SU-DHL-6 (cell line): Measurements from ENCODE around the gene PPP1R14C.

Experiments used
- H2AFZ ChIP-seq: fragments of 200-600 bp; sonication (generic); 2 replicates; pipeline ENCODE4 v1.6.1; 2014; ENCODE audit warnings: low read depth, mild to moderate bottlenecking, moderate library complexity, mixed read lengths, antibody characterized with exemption, low read length; ENCODE audit not compliant: severe bottlenecking
- H3F3A ChIP-seq: fragments of 200-600 bp; shearing (Covaris generic); 2 replicates; pipeline ENCODE4 v1.6.0; 2016; ENCODE audit warnings: antibody characterized with exemption, mild to moderate bottlenecking; ENCODE audit not compliant: insufficient read depth
- H3K27ac ChIP-seq: fragments of 200-600 bp; sonication (generic); 2 replicates; pipeline ENCODE4 v1.5.1; 2016; ENCODE audit warnings: low read depth, mild to moderate bottlenecking, low read length, moderate library complexity, mixed read lengths
- H3K27me3 ChIP-seq: fragments of 200-600 bp; sonication (generic), shearing (Covaris generic); 2 replicates; pipeline ENCODE4 v1.6.0; 2014; ENCODE audit warnings: mild to moderate bottlenecking, low read length
- H3K36me3 ChIP-seq: fragments of 200-600 bp; sonication (generic); 2 replicates; pipeline ENCODE4 v1.6.1; 2014; ENCODE audit warnings: mild to moderate bottlenecking, low read length, mixed read lengths
- H3K4me2 ChIP-seq: fragments of 300-600, 200-600 bp; shearing (Covaris generic), sonication (generic); 2 replicates; pipeline ENCODE4 v1.6.0; 2014; ENCODE audit warnings: low read length, low read depth, mild to moderate bottlenecking; ENCODE audit not compliant: poor library complexity, severe bottlenecking
- H3K4me3 ChIP-seq: fragments of 200-600 bp; sonication (generic); 2 replicates; pipeline ENCODE4 v1.5.1; 2014; ENCODE audit warnings: antibody characterized with exemption, low read length, mild to moderate bottlenecking, mixed read lengths; ENCODE audit not compliant: insufficient read depth, poor library complexity, severe bottlenecking
- H3K79me2 ChIP-seq: fragments of 200-600 bp; sonication (generic); 2 replicates; pipeline ENCODE4 v1.6.1; 2014; ENCODE audit warnings: mild to moderate bottlenecking, low read length, moderate library complexity; ENCODE audit not compliant: insufficient read depth
- H3K9ac ChIP-seq: fragments of 200-600 bp; sonication (generic); 2 replicates; pipeline ENCODE4 v1.7.0; 2014; ENCODE audit warnings: mild to moderate bottlenecking, low read length
- H3K9me2 ChIP-seq: fragments of 200-600 bp; sonication (generic); replicated peaks from 2 replicates; pipeline ENCODE4 v1.6.1; 2014; ENCODE audit warnings: low read length; ENCODE audit not compliant: insufficient read depth
- H3K9me3 ChIP-seq: fragments of 200-600 bp; sonication (generic); 2 replicates; pipeline ENCODE4 v1.6.1; 2014; ENCODE audit warnings: low read length, mixed read lengths; ENCODE audit not compliant: insufficient read depth
- H4K20me1 ChIP-seq: fragments of 200-600 bp; sonication (generic); 2 replicates; pipeline ENCODE4 v1.6.1; 2014; ENCODE audit warnings: low read depth, mild to moderate bottlenecking, antibody characterized with exemption, low read length, moderate library complexity, mixed read lengths
- CTCF ChIP-seq: fragments of 200-600 bp; sonication (generic); IDR thresholded peaks from one replicate; pipeline ENCODE4 v1.5.1; 2017; ENCODE audit warnings: antibody characterized with exemption, mild to moderate bottlenecking, low read length, moderate library complexity; ENCODE audit not compliant: insufficient read depth, poor library complexity, severe bottlenecking
- EZH2phosphoT487 ChIP-seq: fragments of 200-600 bp; sonication (generic), shearing (Covaris generic); conservative IDR thresholded peaks from 2 replicates; pipeline ENCODE4 v1.6.1; 2018; ENCODE audit warnings: mild to moderate bottlenecking, antibody characterized with exemption, low read length, moderate library complexity, mixed read lengths

PPP1R14C gene

GRCh38 chr6:150276937-150277742 lies 134.3 kb downstream of the PPP1R14C start:
- Histone ChIP-seq H3K9me3 (no peaks in the 10 kb centered on the region), H3K9me2 (no peaks in the 10 kb centered on the region), H3K27ac (no peak overlapping the region), H3F3A (no peaks in the 10 kb centered on the region), H2AFZ (no peak overlapping the region), H3K9ac (no peak overlapping the region), H3K4me2 (no peak overlapping the region), H3K79me2 (no peaks in the 10 kb centered on the region), H4K20me1 (no peaks in the 10 kb centered on the region), H3K36me3 (no peaks in the 10 kb centered on the region), H3K4me3 (no peak overlapping the region), H3K27me3 (no peaks in the 10 kb centered on the region)
- no peak for TF ChIP-seq CTCF
- TF ChIP-seq EZH2phosphoT487: no peak

- no peaks in the 10 kb centered on the region for H3K9me3 ChIP-seq
- H3K4me3 ChIP-seq: no peak overlapping the region
- no peaks in the 10 kb centered on the region for H3K27me3 ChIP-seq
- no peak overlapping the region for H2AFZ ChIP-seq
- no peak overlapping the region for H3K27ac ChIP-seq
- H3K36me3 ChIP-seq: no peaks in the 10 kb centered on the region
- no peaks in the 10 kb centered on the region for H4K20me1 ChIP-seq
- TF ChIP-seq CTCF (no peak), EZH2phosphoT487 (no peak)
- no peaks in the 10 kb centered on the region for H3F3A ChIP-seq
- H3K9me2 ChIP-seq: no peaks in the 10 kb centered on the region
- H3K4me2 ChIP-seq: no peak overlapping the region
- no peak overlapping the region for H3K9ac ChIP-seq
- no peaks in the 10 kb centered on the region for H3K79me2 ChIP-seq
These were observed 136.7 kb downstream of the PPP1R14C start for GRCh38 chr6:150279533-150279932.

GRCh38 chr6:150280703-150281102 lies 137.9 kb downstream of the PPP1R14C start:
- Histone ChIP-seq H3K9ac (no peak overlapping the region), H3K4me2 (no peak overlapping the region), H3K27ac (no peak overlapping the region), H4K20me1 (no peaks in the 10 kb centered on the region), H3K79me2 (no peaks in the 10 kb centered on the region), H3K4me3 (no peak overlapping the region), H3K27me3 (no peaks in the 10 kb centered on the region), H3K9me3 (no peaks in the 10 kb centered on the region), H3F3A (no peaks in the 10 kb centered on the region), H2AFZ (no peak overlapping the region), H3K36me3 (no peaks in the 10 kb centered on the region), H3K9me2 (no peaks in the 10 kb centered on the region)
- TF ChIP-seq CTCF: no peak
- no peak for TF ChIP-seq EZH2phosphoT487
